AG04449 (cell line): ENCODE results near the gene LMF2.
"Not testable (repeated sequence)": the region's sequence is repeated elsewhere in the genome, so short reads cannot be mapped to it uniquely, and the experiment has no call there.

ENCODE experiments used
- CTCF ChIA-PET: fragments of 350-600 bp; formaldehyde crosslinking; extraction: SDS; loops from one replicate; lab custom pipeline; 2021; ENCODE audit warnings: antibody characterized with exemption; lab: Yijun Ruan, JAX
- POLR2A ChIA-PET: fragments of 400-600, 350-600 bp; formaldehyde crosslinking; extraction: SDS; loops from one replicate; lab custom pipeline; 2020; ENCODE audit warnings: antibody characterized with exemption, inconsistent platforms; lab: Yijun Ruan, JAX
- DNase-seq: peaks from one replicate; pipeline ENCODE4 v3.0.0-alpha.2; 2010; ENCODE audit warnings: low read depth, low spot score
- H3K4me3 ChIP-seq: 2 replicates; pipeline ENCODE4 v1.5.1; 2011; ENCODE audit warnings: low read depth, mild to moderate bottlenecking, control low read depth, low read length
- CTCF ChIP-seq: IDR thresholded peaks from one replicate; pipeline ENCODE4 v1.5.1; 2011; ENCODE audit warnings: mild to moderate bottlenecking, moderate library complexity, low read length, control low read depth, inconsistent platforms; ENCODE audit not compliant: insufficient read depth; ENCODE audit errors: missing control alignments

Gene LMF2

GRCh38 chr22:50522208-50522805, 14.8 kb upstream of the LMF2 start:
- ChIA-PET CTCF (interaction anchor here (1.0 to 1.3 kb wide), 2 partner anchors 14 to 99 kb away, joined by 3 to 5 read pairs; no protein-coding TSS in a partner anchor), POLR2A (interaction anchor here (0.8 kb wide), 1 partner anchor 14 kb away, joined by 3 read pairs; the partner anchor contains the start of genes LMF2 and NCAPH2)
- DNase-seq = no peak
- no peak for TF ChIP-seq CTCF
- no peak overlapping the region for H3K4me3 ChIP-seq

GRCh38 chr22:50521710-50522109, 14.2 kb upstream of the LMF2 start:
- TF ChIP-seq CTCF = no peak
- no peak for DNase-seq
- H3K4me3 ChIP-seq = no peak overlapping the region
- ChIA-PET POLR2A (no interaction called here), CTCF (interaction anchor here (1.3 kb wide), 1 partner anchor 99 kb away, joined by 5 read pairs; no protein-coding TSS in a partner anchor)

GRCh38 chr22:50520826-50521453, 13.4 kb upstream of the LMF2 start:
- CTCF ChIA-PET = no interaction called here
- POLR2A ChIA-PET = no interaction called here
- no peak overlapping the region for H3K4me3 ChIP-seq
- DNase-seq = no peak
- TF ChIP-seq CTCF = no peak

- POLR2A ChIA-PET, H3K4me3 ChIP-seq, DNase-seq: not testable (repeated sequence)
- CTCF ChIA-PET = interaction anchor here (0.7 kb wide), 1 partner anchor 10 kb away, joined by 3 read pairs; no protein-coding TSS in a partner anchor
These were observed 12.7 kb upstream of the LMF2 start for GRCh38 chr22:50520184-50520583.

GRCh38 chr22:50519151-50519550, 11.6 kb upstream of the LMF2 start:
- no peak for DNase-seq
- TF ChIP-seq CTCF = no peak
- ChIA-PET POLR2A (no interaction called here), CTCF (interaction anchor here (0.9 kb wide), 1 partner anchor 16 kb away, joined by 3 read pairs; no protein-coding TSS in a partner anchor)
- no peak overlapping the region for H3K4me3 ChIP-seq

- TF ChIP-seq CTCF = no peak
- no peak overlapping the region for H3K4me3 ChIP-seq
- ChIA-PET POLR2A (no interaction called here), CTCF (interaction anchor here (0.9 kb wide), 1 partner anchor 15 kb away, joined by 3 read pairs; no protein-coding TSS in a partner anchor)
- DNase-seq = no peak
These were observed 11.1 kb upstream of the LMF2 start for GRCh38 chr22:50518606-50519005.
